ENCODE results near the gene BOD1. TPM values are rescaled to one million over a fixed set of nuclear protein-coding genes. Genes with fewer than 3 reads are reported as not detected.

BOD1 gene
- total RNA-seq (10 to 100 TPM; 45.8 to 63.0 (median 60.4) TPM), polyA plus RNA-seq (10 to 100 TPM; 63.0 to 76.1 TPM)
- long read RNA-seq, donor 1, transcript BOD1-202 (4 exons, 1,562 nt), result major isoform, 7 of 10 reads
- long read RNA-seq, donor 1, partial matches to known transcripts, result 0 of 10 reads
- long read RNA-seq, donor 1, other reads (novel, unspliced or antisense), result 0 of 10 reads
- long read RNA-seq, donor 2, transcript BOD1-202 (4 exons, 1,562 nt), result major isoform, 41 of 48 reads
- long read RNA-seq, donor 2, partial matches to known transcripts, result 0 of 48 reads
- long read RNA-seq, donor 2, other reads (novel, unspliced or antisense), result 0 of 48 reads
- long read RNA-seq, donor 3, transcript BOD1-202 (4 exons, 1,562 nt), result major isoform, 52 of 73 reads
- long read RNA-seq, donor 3, partial matches to known transcripts, result 0 of 73 reads
- long read RNA-seq, donor 3, other reads (novel, unspliced or antisense), result 11 of 73 reads

DNA sequence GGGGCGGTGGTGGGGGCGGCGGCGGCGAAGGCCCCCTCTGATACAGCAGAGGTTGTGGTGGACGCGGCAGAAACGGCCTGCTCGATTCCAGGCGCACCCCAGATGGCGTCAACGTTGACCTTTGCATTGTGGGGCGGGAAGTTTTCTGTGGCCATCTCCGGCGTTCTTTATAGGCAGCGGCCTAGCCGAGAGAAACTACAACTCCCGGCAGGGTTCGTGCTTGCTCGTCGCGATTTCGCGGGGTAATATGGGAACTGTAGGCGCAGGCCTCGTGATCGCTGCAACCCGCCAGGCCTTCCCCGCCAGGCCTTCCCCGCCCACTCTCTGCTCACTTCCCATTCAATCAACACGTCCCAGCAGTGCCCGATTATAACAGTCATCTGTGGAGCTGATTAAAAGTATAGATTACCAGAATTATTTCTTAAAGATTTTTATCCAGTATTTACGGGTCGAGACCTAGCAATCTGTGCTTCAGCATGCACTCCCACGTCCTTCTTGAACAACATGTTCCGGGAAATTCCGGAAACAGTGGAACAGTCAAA, at the start of gene BOD1:
Gene BOD1, minus strand, starts transcription at position 74 of the 542 bp plus-strand sequence. CDS start 214 bp downstream, outside the sequence.
- Histone ChIP-seq H3K27ac (peak within 1 kb of the TSS; percentile 80 to 86), H3K4me1 (ENCODE audit: insufficient read depth) (peaks cover 9% of the 10 kb centered on the region), H3K9me3 (no peaks in the 10 kb centered on the region), H3K4me3 (peak within 1 kb of the TSS; percentile 97), H3K27me3 (no peaks in the 10 kb centered on the region), H3K36me3 (no peaks in the 10 kb centered on the region)
- no peak for TF ChIP-seq POLR2A (IDR thresholded peaks at IDR 0.05)
- TF ChIP-seq EP300 (IDR thresholded peaks at IDR 0.05), result no peak
- peak in 1 of 3 donors; percentile 17 for TF ChIP-seq CTCF (IDR thresholded peaks at IDR 0.05)
- peak; percentile 94 to 96 (median 95) for DNase-seq
- WGBS, 3 donors, result 1 to 2% (median 1%) methylated on average over 37 of the region's 37 CpGs
- intact Hi-C loops (cut with DNase I), result loop anchor here in 1 of 4 donors (10.0 kb wide), 1 partner anchor 698 kb away; no protein-coding TSS in a partner anchor

DNA sequence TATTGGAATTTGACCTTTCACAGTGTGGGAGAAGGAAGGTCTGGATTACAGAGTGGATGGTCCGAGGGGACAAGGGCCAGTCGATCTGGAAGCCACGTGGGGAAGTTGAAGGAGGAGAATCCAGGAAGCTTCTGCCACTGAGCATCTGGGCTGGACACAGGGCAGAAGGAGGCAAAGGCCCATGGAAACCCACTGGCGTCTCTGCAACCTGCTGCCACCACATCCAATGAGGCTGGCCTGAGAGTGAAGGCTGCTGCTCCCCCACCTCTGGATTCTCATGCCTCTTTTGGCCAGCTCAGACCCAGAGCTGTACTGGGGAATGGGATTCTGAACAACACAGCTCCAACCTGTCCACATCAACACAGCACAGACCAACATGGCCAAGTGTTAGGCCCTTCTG, 48.9 kb upstream of the BOD1 start:
- no peaks in the 10 kb centered on the region for H3K36me3 ChIP-seq
- no peaks in the 10 kb centered on the region for H3K9me3 ChIP-seq
- TF ChIP-seq POLR2A (IDR thresholded peaks at IDR 0.05), result no peak
- no peak for TF ChIP-seq CTCF (IDR thresholded peaks at IDR 0.05)
- TF ChIP-seq EP300 (IDR thresholded peaks at IDR 0.05), result no peak
- no peak overlapping the region for H3K4me3 ChIP-seq
- intact Hi-C loops (cut with DNase I), result no loop called here
- no peak overlapping the region for H3K27ac ChIP-seq
- H3K27me3 ChIP-seq, result no peaks in the 10 kb centered on the region
- WGBS, 3 donors, result 80 to 86% (median 81%) methylated on average over 4 of the region's 4 CpGs
- no peak for DNase-seq
- H3K4me1 ChIP-seq (ENCODE audit: insufficient read depth), result no peaks in the 10 kb centered on the region

DNA sequence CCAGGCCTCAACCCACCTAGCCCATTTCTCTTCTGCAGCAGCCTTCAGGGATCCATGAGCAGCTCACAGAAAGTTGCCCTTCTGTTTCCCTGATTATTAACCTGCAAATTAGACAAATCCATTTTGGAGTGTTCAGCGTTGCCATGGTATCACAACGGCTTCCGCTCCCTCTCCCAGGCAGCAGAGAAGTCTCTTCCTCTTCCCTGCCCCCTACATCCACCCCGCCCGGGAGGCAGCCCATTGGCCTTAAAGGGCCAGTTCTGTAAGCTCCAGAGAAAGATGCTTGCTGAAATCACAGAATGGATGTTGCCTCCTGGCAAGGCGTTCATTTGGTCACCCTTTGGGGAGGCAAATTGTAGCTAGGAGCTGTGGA, 47.7 kb upstream of the BOD1 start:
- Histone ChIP-seq H3K36me3 (no peaks in the 10 kb centered on the region), H3K9me3 (no peaks in the 10 kb centered on the region), H3K27me3 (no peaks in the 10 kb centered on the region), H3K4me1 (ENCODE audit: insufficient read depth) (no peaks in the 10 kb centered on the region), H3K4me3 (no peak overlapping the region), H3K27ac (no peak overlapping the region)
- TF ChIP-seq CTCF (IDR thresholded peaks at IDR 0.05) (no peak), POLR2A (IDR thresholded peaks at IDR 0.05) (no peak), EP300 (IDR thresholded peaks at IDR 0.05) (no peak)
- WGBS, 3 donors, result 33 to 37% (median 33%) methylated on average over 6 of the region's 6 CpGs
- intact Hi-C loops (cut with DNase I), result no loop called here
- no peak for DNase-seq

GRCh38 chr5:173663352-173664153, 47.1 kb upstream of the BOD1 start:
- 83 to 88% (median 87%) methylated on average over 13 of the region's 13 CpGs for WGBS, 3 donors
- H3K27ac ChIP-seq, result no peak overlapping the region
- no peak overlapping the region for H3K4me3 ChIP-seq
- H3K27me3 ChIP-seq, result no peaks in the 10 kb centered on the region
- H3K4me1 ChIP-seq (ENCODE audit: insufficient read depth), result no peaks in the 10 kb centered on the region
- intact Hi-C loops (cut with DNase I), result no loop called here
- no peak for DNase-seq
- H3K36me3 ChIP-seq, result no peaks in the 10 kb centered on the region
- H3K9me3 ChIP-seq, result no peaks in the 10 kb centered on the region
- TF ChIP-seq CTCF (IDR thresholded peaks at IDR 0.05) (no peak), POLR2A (IDR thresholded peaks at IDR 0.05) (no peak), EP300 (IDR thresholded peaks at IDR 0.05) (no peak)

All from ovary (tissue), 10 donors.